Hippocampal formation (tissue), 2 donors: Measurements from ENCODE around the gene SLC45A2.
"Not testable (repeated sequence)": the region's sequence is repeated elsewhere in the genome, so short reads cannot be mapped to it uniquely, and the experiment has no call there.

Source experiments
- DNase-seq, 2 donors: peaks; one replicate each; lab custom pipeline; 2025; lab: John Stamatoyannopoulos, UW

Gene SLC45A2

GRCh38 chr5:33984671-33985124 is at the start of gene SLC45A2:
TSS of gene SLC45A2 (minus strand) at chr5:33984693. CDS start at chr5:33984583, 110 bp downstream.
- DNase-seq: no peak

GRCh38 chr5:34031966-34032365 is 47.5 kb upstream of the SLC45A2 start:
- DNase-seq: no peak

- DNase-seq: no peak
Measured at GRCh38 chr5:34031117-34031516, 46.6 kb upstream of the SLC45A2 start.

- DNase-seq: not testable (repeated sequence)
Measured at GRCh38 chr5:34030585-34030984, 46.1 kb upstream of the SLC45A2 start.

- no peak for DNase-seq
Measured at GRCh38 chr5:34030048-34030447, 45.6 kb upstream of the SLC45A2 start.

- no peak for DNase-seq
Measured at GRCh38 chr5:34028349-34028748, 43.9 kb upstream of the SLC45A2 start.

- DNase-seq: no peak
Measured at GRCh38 chr5:34026089-34026761, 41.7 kb upstream of the SLC45A2 start.

- no peak for DNase-seq
Measured at GRCh38 chr5:34022121-34022705, 37.7 kb upstream of the SLC45A2 start.

- DNase-seq: no peak
Measured at GRCh38 chr5:34021334-34021733, 36.8 kb upstream of the SLC45A2 start.

- no peak for DNase-seq
Measured at GRCh38 chr5:34020726-34021125, 36.2 kb upstream of the SLC45A2 start.

GRCh38 chr5:34017254-34017653 is 32.8 kb upstream of the SLC45A2 start:
- DNase-seq: no peak

- DNase-seq: no peak
Measured at GRCh38 chr5:34016750-34017149, 32.3 kb upstream of the SLC45A2 start.

- no peak for DNase-seq
Measured at GRCh38 chr5:34016222-34016621, 31.7 kb upstream of the SLC45A2 start.

- DNase-seq: no peak
Measured at GRCh38 chr5:34015120-34015822, 30.8 kb upstream of the SLC45A2 start.

- DNase-seq: no peak
Measured at GRCh38 chr5:34014626-34015025, 30.1 kb upstream of the SLC45A2 start.

- no peak for DNase-seq
Measured at GRCh38 chr5:34013547-34013946, 29.1 kb upstream of the SLC45A2 start.

- DNase-seq: no peak
Measured at GRCh38 chr5:34012791-34013190, 28.3 kb upstream of the SLC45A2 start.

GRCh38 chr5:34011536-34011935 is 27.0 kb upstream of the SLC45A2 start:
- no peak for DNase-seq

GRCh38 chr5:34010146-34010545 is 25.7 kb upstream of the SLC45A2 start:
- not testable (repeated sequence) for DNase-seq

- DNase-seq: no peak
Measured at GRCh38 chr5:34009610-34010009, 25.1 kb upstream of the SLC45A2 start.

GRCh38 chr5:34008802-34009201 is 24.3 kb upstream of the SLC45A2 start:
- DNase-seq: no peak

- peak; percentile 92 to 97 for DNase-seq
Measured at GRCh38 chr5:34007621-34008600, 23.4 kb upstream of the SLC45A2 start, which contains the start of gene AMACR. TSS of gene AMACR (minus strand) at chr5:34008050. CDS start at chr5:34008019, 31 bp downstream.
